Naive B cell (primary cell): ENCODE measurements around the gene THSD4. TPM values are rescaled to one million over a fixed set of nuclear protein-coding genes. Genes with fewer than 3 reads are reported as not detected.
A peak's percentile ranks its signal among the peaks of the same experiment; 100 is the strongest.
"Not testable (repeated sequence)": the region's sequence is repeated elsewhere in the genome, so short reads cannot be mapped to it uniquely, and the experiment has no call there.

ENCODE experiments used
- ATAC-seq, 2 donors: fragments of 150-1000 bp; cut with Tn5 transposase; 2 replicates each; pipeline ENCODE4 v1.10.0; 2021; ENCODE audit warnings: low read depth in 2 of 2, mild to moderate bottlenecking in 2 of 2, moderate library complexity in 2 of 2
- DNase-seq: peaks from one replicate; pipeline ENCODE4 v3.0.0; 2022
- H3K27ac Mint-ChIP-seq, 6 donors: one replicate each; pipeline ENCODE4 v1.8.0; 2020 to 2022; ENCODE audit warnings: mild to moderate bottlenecking in 6 of 6, mixed read lengths in 6 of 6, moderate library complexity in 5 of 6, inconsistent platforms in 2 of 6
- H3K27me3 Mint-ChIP-seq, 3 donors: one replicate each; pipeline ENCODE4 v1.8.0; 2021 to 2022; ENCODE audit warnings: mixed read lengths in 3 of 3, mild to moderate bottlenecking in 1 of 3
- H3K36me3 Mint-ChIP-seq, 2 donors: one replicate each; pipeline ENCODE4 v1.8.0; 2020 to 2022; ENCODE audit warnings: mixed read lengths in 2 of 2, inconsistent platforms in 1 of 2, mild to moderate bottlenecking in 1 of 2
- H3K4me1 Mint-ChIP-seq, 3 donors: one replicate each; pipeline ENCODE4 v1.8.0; 2020 to 2022; ENCODE audit warnings: mixed read lengths in 3 of 3, inconsistent platforms in 1 of 3, mild to moderate bottlenecking in 1 of 3, moderate library complexity in 1 of 3
- H3K4me3 Mint-ChIP-seq, 8 donors: one replicate each; pipeline ENCODE4 v1.8.0; 2020 to 2022; ENCODE audit warnings: mild to moderate bottlenecking in 8 of 8, mixed read lengths in 8 of 8, moderate library complexity in 8 of 8, inconsistent platforms in 2 of 8
- H3K9me3 Mint-ChIP-seq, 7 donors: one replicate each; pipeline ENCODE4 v1.8.0; 2020 to 2022; ENCODE audit warnings: mixed read lengths in 7 of 7, mild to moderate bottlenecking in 5 of 7, inconsistent platforms in 2 of 7, moderate library complexity in 1 of 7
- polyA plus RNA-seq, 6 donors: library from polyadenylated mRNA; unstranded; fragments of 300-500 nt; fragmentation: Illumina TruSeq; gene quantifications; one replicate each; pipeline ENCODE4 v1.2.3, GENCODE V29; 2021; ENCODE audit warnings: low read depth in 6 of 6

Gene THSD4
- polyA plus RNA-seq, 6 donors from 2014 or later: not detected

- H3K4me3 Mint-ChIP-seq: no peak overlapping the region
- peaks cover 12 to 17% (median 16%) of the 10 kb centered on the region in 3 donors for H3K27me3 Mint-ChIP-seq
- no peak for ATAC-seq
- no peak for DNase-seq
- H3K9me3 Mint-ChIP-seq: peaks cover 0 to 4% (median 0%) of the 10 kb centered on the region in 7 donors
- H3K36me3 Mint-ChIP-seq: no peaks in the 10 kb centered on the region
- no peak overlapping the region for H3K27ac Mint-ChIP-seq
- H3K4me1 Mint-ChIP-seq: no peaks in the 10 kb centered on the region
These were observed 600.6 kb downstream of the THSD4 start for GRCh38 chr15:71715914-71716313.

- H3K9me3 Mint-ChIP-seq: peaks cover 0 to 4% (median 0%) of the 10 kb centered on the region in 7 donors
- H3K27ac Mint-ChIP-seq: no peak overlapping the region
- H3K27me3 Mint-ChIP-seq: peaks cover 12 to 17% (median 16%) of the 10 kb centered on the region in 3 donors
- H3K4me3 Mint-ChIP-seq: no peak overlapping the region
- no peaks in the 10 kb centered on the region for H3K4me1 Mint-ChIP-seq
- DNase-seq (no peak), ATAC-seq (no peak)
- no peaks in the 10 kb centered on the region for H3K36me3 Mint-ChIP-seq
These were observed 601.7 kb downstream of the THSD4 start for GRCh38 chr15:71716990-71717389.

GRCh38 chr15:71718116-71718910 lies 603.0 kb downstream of the THSD4 start:
- Mint-ChIP-seq H3K9me3 (peaks cover 0 to 4% (median 0%) of the 10 kb centered on the region in 7 donors), H3K4me3 (no peak overlapping the region), H3K4me1 (no peaks in the 10 kb centered on the region), H3K27me3 (peaks cover 1 to 17% (median 16%) of the 10 kb centered on the region in 3 donors), H3K36me3 (no peaks in the 10 kb centered on the region), H3K27ac (peak overlapping the region in 1 of 6 donors; percentile 14)
- DNase-seq (no peak), ATAC-seq (no peak)

GRCh38 chr15:71723344-71723743 lies 608.1 kb downstream of the THSD4 start:
- Mint-ChIP-seq H3K4me1 (no peaks in the 10 kb centered on the region), H3K27me3 (peaks cover 0 to 20% (median 13%) of the 10 kb centered on the region in 3 donors), H3K27ac (no peak overlapping the region), H3K4me3 (no peak overlapping the region), H3K36me3 (no peaks in the 10 kb centered on the region), H3K9me3 (peaks cover 0 to 2% (median 0%) of the 10 kb centered on the region in 7 donors)
- ATAC-seq (no peak), DNase-seq (no peak)

- H3K4me1 Mint-ChIP-seq, H3K27ac Mint-ChIP-seq, H3K36me3 Mint-ChIP-seq, H3K9me3 Mint-ChIP-seq, DNase-seq, H3K4me3 Mint-ChIP-seq, ATAC-seq: not testable (repeated sequence)
- peaks cover 0 to 20% (median 6%) of the 10 kb centered on the region in 3 donors for H3K27me3 Mint-ChIP-seq
These were observed 610.1 kb downstream of the THSD4 start for GRCh38 chr15:71725207-71725955.

- ATAC-seq: no peak
These were observed 613.6 kb downstream of the THSD4 start for GRCh38 chr15:71728881-71729280.

GRCh38 chr15:71729319-71729718 lies 614.0 kb downstream of the THSD4 start:
- Mint-ChIP-seq H3K4me3 (peak overlapping the region in 1 of 8 donors; percentile 12), H3K9me3 (peaks cover 0 to 2% (median 0%) of the 10 kb centered on the region in 7 donors), H3K4me1 (no peaks in the 10 kb centered on the region), H3K27ac (no peak overlapping the region), H3K27me3 (peaks cover 5 to 28% (median 16%) of the 10 kb centered on the region in 3 donors), H3K36me3 (no peaks in the 10 kb centered on the region)
- DNase-seq (no peak), ATAC-seq (no peak)

More at GRCh38 chr15:71728881-71729280, 613.6 kb downstream of the THSD4 start:
- Mint-ChIP-seq H3K36me3 (no peaks in the 10 kb centered on the region), H3K9me3 (peaks cover 0 to 2% (median 0%) of the 10 kb centered on the region in 7 donors), H3K27me3 (peaks cover 5 to 28% (median 16%) of the 10 kb centered on the region in 3 donors), H3K27ac (no peak overlapping the region), H3K4me3 (no peak overlapping the region), H3K4me1 (no peaks in the 10 kb centered on the region)
- no peak for DNase-seq

GRCh38 chr15:71730277-71731144 lies 615.2 kb downstream of the THSD4 start:
- H3K4me3 Mint-ChIP-seq: no peak overlapping the region
- peaks cover 5 to 23% (median 16%) of the 10 kb centered on the region in 3 donors for H3K27me3 Mint-ChIP-seq
- DNase-seq (no peak), ATAC-seq (no peak)
- no peak overlapping the region for H3K27ac Mint-ChIP-seq
- no peaks in the 10 kb centered on the region for H3K36me3 Mint-ChIP-seq
- no peaks in the 10 kb centered on the region for H3K4me1 Mint-ChIP-seq
- H3K9me3 Mint-ChIP-seq: peaks cover 0 to 2% (median 0%) of the 10 kb centered on the region in 7 donors

GRCh38 chr15:71732636-71733035 lies 617.4 kb downstream of the THSD4 start:
- no peaks in the 10 kb centered on the region for H3K4me1 Mint-ChIP-seq
- no peak overlapping the region for H3K27ac Mint-ChIP-seq
- no peaks in the 10 kb centered on the region for H3K9me3 Mint-ChIP-seq
- ATAC-seq: no peak
- peaks cover 5 to 17% (median 10%) of the 10 kb centered on the region in 3 donors for H3K27me3 Mint-ChIP-seq
- H3K4me3 Mint-ChIP-seq: no peak overlapping the region
- H3K36me3 Mint-ChIP-seq: no peaks in the 10 kb centered on the region
- no peak for DNase-seq

- no peaks in the 10 kb centered on the region for H3K4me1 Mint-ChIP-seq
- ATAC-seq: no peak
- H3K9me3 Mint-ChIP-seq: no peaks in the 10 kb centered on the region
- H3K27me3 Mint-ChIP-seq: peaks cover 5 to 15% (median 10%) of the 10 kb centered on the region in 3 donors
- DNase-seq: no peak
- H3K4me3 Mint-ChIP-seq: no peak overlapping the region
- H3K36me3 Mint-ChIP-seq: no peaks in the 10 kb centered on the region
- H3K27ac Mint-ChIP-seq: no peak overlapping the region
These were observed 617.9 kb downstream of the THSD4 start for GRCh38 chr15:71733122-71733521.

- no peaks in the 10 kb centered on the region for H3K36me3 Mint-ChIP-seq
- H3K9me3 Mint-ChIP-seq: no peaks in the 10 kb centered on the region
- H3K4me3 Mint-ChIP-seq: no peak overlapping the region
- H3K4me1 Mint-ChIP-seq: no peaks in the 10 kb centered on the region
- H3K27me3 Mint-ChIP-seq: peaks cover 5 to 10% (median 8%) of the 10 kb centered on the region in 3 donors
- DNase-seq (no peak), ATAC-seq (no peak)
- no peak overlapping the region for H3K27ac Mint-ChIP-seq
These were observed 619.6 kb downstream of the THSD4 start for GRCh38 chr15:71734709-71735384.

GRCh38 chr15:71735385-71735757 lies 620.1 kb downstream of the THSD4 start:
- no peaks in the 10 kb centered on the region for H3K36me3 Mint-ChIP-seq
- H3K27me3 Mint-ChIP-seq: peaks cover 5 to 10% (median 8%) of the 10 kb centered on the region in 3 donors
- DNase-seq: no peak
- no peak overlapping the region for H3K4me3 Mint-ChIP-seq
- ATAC-seq: no peak
- no peaks in the 10 kb centered on the region for H3K9me3 Mint-ChIP-seq
- no peaks in the 10 kb centered on the region for H3K4me1 Mint-ChIP-seq
- H3K27ac Mint-ChIP-seq: no peak overlapping the region
